ENCODE results near the gene EXOC6B.

EXOC6B gene

GRCh38 chr2:72165792-72166191, 660.0 kb downstream of the EXOC6B start:
- TF ChIP-seq CTCF (IDR thresholded peaks at IDR 0.05; ENCODE audit: low read depth, low read length) (no peak), EZH2phosphoT487 (IDR thresholded peaks at IDR 0.05; ENCODE audit: low read depth) (no peak)
- H4K20me1 ChIP-seq (ENCODE audit: insufficient read depth, low read length): no peaks in the 10 kb centered on the region
- H3K4me2 ChIP-seq (ENCODE audit: low read length): no peak overlapping the region

GRCh38 chr2:72162574-72162973, 663.3 kb downstream of the EXOC6B start:
- no peak overlapping the region for H3K4me2 ChIP-seq (ENCODE audit: low read length)
- no peaks in the 10 kb centered on the region for H3K79me2 ChIP-seq (ENCODE audit: low read length)
- no peak overlapping the region for H3K4me3 ChIP-seq (ENCODE audit: low read length)
- no peak overlapping the region for H3K9ac ChIP-seq (ENCODE audit: low read length)
- no peaks in the 10 kb centered on the region for H3K9me3 ChIP-seq (ENCODE audit: insufficient read depth, low read length)
- H3K27me3 ChIP-seq (ENCODE audit: low read depth, low read length): no peaks in the 10 kb centered on the region
- no peaks in the 10 kb centered on the region for H4K20me1 ChIP-seq (ENCODE audit: insufficient read depth, low read length)
- no peak overlapping the region for H2AFZ ChIP-seq (ENCODE audit: low read depth, low read length)
- H3K36me3 ChIP-seq (replicated peaks; ENCODE audit: low read depth, low read length): no peaks in the 10 kb centered on the region
- no peak for TF ChIP-seq CTCF (IDR thresholded peaks at IDR 0.05; ENCODE audit: low read depth, low read length)
- no peak for TF ChIP-seq EZH2phosphoT487 (IDR thresholded peaks at IDR 0.05; ENCODE audit: low read depth)
- no peak overlapping the region for H3K27ac ChIP-seq (ENCODE audit: low read length)
- H3K4me1 ChIP-seq (ENCODE audit: low read length): no peaks in the 10 kb centered on the region

More at GRCh38 chr2:72165792-72166191, 660.0 kb downstream of the EXOC6B start:
- no peak overlapping the region for H3K27ac ChIP-seq (ENCODE audit: low read length)
- no peak overlapping the region for H3K9ac ChIP-seq (ENCODE audit: low read length)
- no peaks in the 10 kb centered on the region for H3K9me3 ChIP-seq (ENCODE audit: insufficient read depth, low read length)
- H3K79me2 ChIP-seq (ENCODE audit: low read length): no peaks in the 10 kb centered on the region
- H3K4me1 ChIP-seq (ENCODE audit: low read length): no peaks in the 10 kb centered on the region
- no peaks in the 10 kb centered on the region for H3K36me3 ChIP-seq (replicated peaks; ENCODE audit: low read depth, low read length)
- H3K27me3 ChIP-seq (ENCODE audit: low read depth, low read length): no peaks in the 10 kb centered on the region
- no peak overlapping the region for H3K4me3 ChIP-seq (ENCODE audit: low read length)
- H2AFZ ChIP-seq (ENCODE audit: low read depth, low read length): no peak overlapping the region

- H3K36me3 ChIP-seq (replicated peaks; ENCODE audit: low read depth, low read length): no peaks in the 10 kb centered on the region
- H3K4me2 ChIP-seq (ENCODE audit: low read length): no peak overlapping the region
- no peaks in the 10 kb centered on the region for H4K20me1 ChIP-seq (ENCODE audit: insufficient read depth, low read length)
- no peak overlapping the region for H3K4me3 ChIP-seq (ENCODE audit: low read length)
- H3K27me3 ChIP-seq (ENCODE audit: low read depth, low read length): no peaks in the 10 kb centered on the region
- H3K9ac ChIP-seq (ENCODE audit: low read length): no peak overlapping the region
- no peaks in the 10 kb centered on the region for H3K79me2 ChIP-seq (ENCODE audit: low read length)
- TF ChIP-seq CTCF (IDR thresholded peaks at IDR 0.05; ENCODE audit: low read depth, low read length) (no peak), EZH2phosphoT487 (IDR thresholded peaks at IDR 0.05; ENCODE audit: low read depth) (no peak)
- H3K27ac ChIP-seq (ENCODE audit: low read length): no peak overlapping the region
- no peak overlapping the region for H2AFZ ChIP-seq (ENCODE audit: low read depth, low read length)
- no peaks in the 10 kb centered on the region for H3K9me3 ChIP-seq (ENCODE audit: insufficient read depth, low read length)
- H3K4me1 ChIP-seq (ENCODE audit: low read length): no peaks in the 10 kb centered on the region
Measured at GRCh38 chr2:72159211-72159993, 666.4 kb downstream of the EXOC6B start.

- no peak overlapping the region for H3K4me2 ChIP-seq (ENCODE audit: low read length)
- no peak overlapping the region for H3K9ac ChIP-seq (ENCODE audit: low read length)
- H3K27me3 ChIP-seq (ENCODE audit: low read depth, low read length): no peaks in the 10 kb centered on the region
- H3K79me2 ChIP-seq (ENCODE audit: low read length): no peaks in the 10 kb centered on the region
- no peaks in the 10 kb centered on the region for H3K9me3 ChIP-seq (ENCODE audit: insufficient read depth, low read length)
- TF ChIP-seq EZH2phosphoT487 (IDR thresholded peaks at IDR 0.05; ENCODE audit: low read depth) (no peak), CTCF (IDR thresholded peaks at IDR 0.05; ENCODE audit: low read depth, low read length) (no peak)
- no peak overlapping the region for H3K4me3 ChIP-seq (ENCODE audit: low read length)
- no peak overlapping the region for H2AFZ ChIP-seq (ENCODE audit: low read depth, low read length)
- no peak overlapping the region for H3K27ac ChIP-seq (ENCODE audit: low read length)
- H3K4me1 ChIP-seq (ENCODE audit: low read length): no peaks in the 10 kb centered on the region
- H3K36me3 ChIP-seq (replicated peaks; ENCODE audit: low read depth, low read length): no peaks in the 10 kb centered on the region
- no peaks in the 10 kb centered on the region for H4K20me1 ChIP-seq (ENCODE audit: insufficient read depth, low read length)
Measured at GRCh38 chr2:72157871-72158771, 667.7 kb downstream of the EXOC6B start.
